ENCODE data around the gene CDHR2.

- TF ChIP-seq POLR2A (IDR thresholded peaks at IDR 0.05), result no peak
- TF ChIP-seq CTCF (IDR thresholded peaks at IDR 0.05 in 4 of 5, conservative IDR thresholded peaks at IDR 0.05 in 1 of 5), result no peak
Observed at GRCh38 chr5:176559683-176560082, 10.5 kb downstream of the CDHR2 start.

Data from gastrocnemius medialis (tissue), 4 donors.